GM13977 (cell line): Measurements from ENCODE around the gene ISCU.

Experiments
- DNase-seq: peaks from one replicate; pipeline ENCODE4 v3.0.0; 2012; ENCODE audit warnings: low spot score
- in situ Hi-C: fragments of 300-500 bp; cut with MboI; formaldehyde crosslinking; loops from one replicate; pipeline ENCODE4 v1.12.0; 2022; ENCODE audit warnings: low sequenced_read_pairs, low pct_unique_long_range_greater_than_20kb, mixed read lengths, inconsistent platforms; ENCODE audit not compliant: unreplicated experiment
- TF ChIP-seq, protein P1 (sequence below): IDR thresholded peaks from 2 replicates; pipeline ENCODE4 v1.5.1; 2012; ENCODE audit warnings: mild to moderate bottlenecking, control low read depth; ENCODE audit not compliant: insufficient read depth; ENCODE audit errors: extremely low read depth, missing control alignments

The ISCU gene

DNA sequence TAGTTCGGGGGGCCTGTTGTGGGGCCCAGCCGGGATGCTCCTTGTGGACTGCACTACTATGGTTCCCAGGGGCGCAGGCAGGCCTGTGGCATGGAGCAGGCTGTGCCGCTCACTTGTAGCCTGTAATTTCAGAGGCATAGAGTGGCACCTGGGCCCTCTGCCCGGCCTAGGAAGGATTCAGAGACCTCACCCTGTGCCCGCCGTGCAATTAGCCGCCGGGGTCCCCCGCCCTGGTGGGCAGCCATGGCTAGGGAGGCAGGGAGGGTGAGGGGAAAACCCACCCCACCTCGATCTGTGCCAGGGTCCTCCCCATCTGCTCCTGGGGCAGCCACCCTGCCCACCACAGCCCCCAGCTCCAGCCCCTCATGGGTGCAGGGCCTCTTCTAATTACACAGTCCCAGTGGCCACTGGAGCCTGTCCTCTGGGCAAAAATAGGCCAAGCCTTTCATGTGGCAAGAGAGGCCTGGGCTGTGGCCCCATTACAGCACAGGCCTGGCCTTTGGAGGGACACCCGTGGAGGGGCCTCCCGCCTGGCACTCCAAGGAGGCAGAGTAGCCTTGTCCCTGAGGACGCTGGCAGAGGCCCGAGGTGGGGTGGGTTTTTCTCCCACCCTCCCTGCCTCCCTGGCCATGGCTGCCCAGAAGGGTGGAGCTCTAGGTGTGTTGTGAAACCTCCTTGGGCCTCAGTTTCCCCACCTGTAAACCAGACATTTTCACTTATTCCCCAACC lies 40.7 kb downstream of the ISCU start:
- DNase-seq: no peak
- TF ChIP-seq, protein P1, sequence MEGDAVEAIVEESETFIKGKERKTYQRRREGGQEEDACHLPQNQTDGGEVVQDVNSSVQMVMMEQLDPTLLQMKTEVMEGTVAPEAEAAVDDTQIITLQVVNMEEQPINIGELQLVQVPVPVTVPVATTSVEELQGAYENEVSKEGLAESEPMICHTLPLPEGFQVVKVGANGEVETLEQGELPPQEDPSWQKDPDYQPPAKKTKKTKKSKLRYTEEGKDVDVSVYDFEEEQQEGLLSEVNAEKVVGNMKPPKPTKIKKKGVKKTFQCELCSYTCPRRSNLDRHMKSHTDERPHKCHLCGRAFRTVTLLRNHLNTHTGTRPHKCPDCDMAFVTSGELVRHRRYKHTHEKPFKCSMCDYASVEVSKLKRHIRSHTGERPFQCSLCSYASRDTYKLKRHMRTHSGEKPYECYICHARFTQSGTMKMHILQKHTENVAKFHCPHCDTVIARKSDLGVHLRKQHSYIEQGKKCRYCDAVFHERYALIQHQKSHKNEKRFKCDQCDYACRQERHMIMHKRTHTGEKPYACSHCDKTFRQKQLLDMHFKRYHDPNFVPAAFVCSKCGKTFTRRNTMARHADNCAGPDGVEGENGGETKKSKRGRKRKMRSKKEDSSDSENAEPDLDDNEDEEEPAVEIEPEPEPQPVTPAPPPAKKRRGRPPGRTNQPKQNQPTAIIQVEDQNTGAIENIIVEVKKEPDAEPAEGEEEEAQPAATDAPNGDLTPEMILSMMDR: no peak
- in situ Hi-C loops: no loop called here

DNA sequence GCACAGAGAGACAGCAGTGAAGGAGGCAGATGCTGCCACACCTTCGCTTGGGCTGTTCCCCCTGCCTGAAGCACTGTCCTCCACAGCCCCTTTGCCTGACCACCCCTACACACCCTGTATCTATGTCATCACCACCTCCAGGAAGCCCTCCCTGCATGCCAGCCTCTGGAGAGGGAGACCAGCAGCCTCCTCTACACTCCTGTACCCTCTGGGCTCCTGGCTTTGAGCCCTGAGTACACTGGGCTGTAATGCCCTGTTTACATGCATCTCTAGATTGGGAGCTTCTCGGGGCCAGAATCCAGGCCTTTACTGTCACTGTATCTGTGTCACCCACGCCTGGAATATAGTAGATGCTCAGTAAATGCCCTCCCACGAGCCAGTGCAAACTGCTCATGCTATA lies 41.3 kb downstream of the ISCU start:
- DNase-seq: no peak
- in situ Hi-C loops: no loop called here
- TF ChIP-seq, protein P1: no peak

DNA sequence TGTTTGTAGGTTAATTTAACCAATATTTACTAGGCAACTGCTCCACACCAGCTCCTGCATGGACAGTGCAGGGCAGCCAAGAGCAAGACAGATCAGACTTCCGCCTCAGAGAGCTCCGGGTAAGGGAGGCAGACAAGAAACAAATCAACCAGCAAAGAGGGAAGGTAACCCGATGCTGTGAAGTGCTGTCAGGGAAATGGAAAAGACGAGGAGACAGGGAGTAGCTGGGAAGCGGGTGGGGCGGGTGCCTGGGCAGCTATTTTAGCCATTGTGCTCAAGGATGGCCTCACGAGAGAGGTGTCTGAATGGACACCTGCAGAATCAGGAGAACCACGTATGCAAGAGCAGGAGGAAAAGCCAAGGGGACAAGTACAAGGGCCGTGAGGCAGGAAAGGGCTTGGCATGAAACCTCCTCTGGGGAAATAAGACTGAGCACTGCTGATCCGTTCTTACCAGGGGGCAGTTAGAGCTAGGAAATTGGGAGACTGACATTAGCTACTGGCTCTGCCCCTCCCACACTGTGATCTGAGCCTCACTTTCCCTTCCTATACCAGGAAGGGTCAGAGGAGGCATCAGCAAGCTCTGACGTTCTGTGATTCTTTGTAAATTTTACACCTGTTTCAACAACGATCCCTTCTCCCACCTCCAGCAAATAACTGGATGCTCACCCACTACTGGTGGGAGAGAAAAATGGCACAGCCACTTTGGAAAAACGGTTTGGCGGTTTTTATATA lies 42.0 kb downstream of the ISCU start:
- no peak for DNase-seq
- TF ChIP-seq, protein P1: no peak
- in situ Hi-C loops: no loop called here

DNA sequence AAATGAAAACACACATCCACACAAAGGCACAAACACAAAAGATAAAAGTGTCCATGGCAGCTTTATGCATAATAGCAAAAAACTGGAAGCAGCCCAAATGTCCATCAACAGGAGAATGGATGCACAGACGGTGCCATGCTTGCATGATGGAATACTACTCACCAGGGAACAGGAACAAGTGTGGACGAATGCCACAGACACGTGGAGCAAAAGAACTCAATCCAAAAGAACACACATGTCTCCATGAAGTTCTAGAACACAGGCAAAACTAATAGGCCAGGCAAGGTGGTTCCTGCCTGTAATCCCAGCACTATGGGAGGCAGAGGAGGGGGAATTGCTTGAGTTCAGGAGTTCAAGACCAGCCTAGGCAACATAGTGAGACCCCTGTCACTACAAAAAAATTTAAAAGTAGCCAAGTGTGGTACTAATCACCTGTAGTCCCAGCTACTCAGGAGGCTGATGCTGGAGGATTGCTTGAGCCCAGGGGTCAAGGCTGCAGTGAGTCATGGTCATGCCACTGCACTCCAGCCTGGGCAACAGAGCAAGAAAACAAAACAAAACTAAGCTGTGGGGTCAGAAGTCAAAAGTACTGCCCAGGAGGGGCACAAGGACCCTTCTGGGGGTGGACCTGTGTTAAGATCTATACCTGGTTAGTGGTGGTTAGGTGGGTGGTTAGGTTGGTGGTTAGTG lies 42.7 kb downstream of the ISCU start:
- TF ChIP-seq, protein P1: no peak
- in situ Hi-C loops: no loop called here
- DNase-seq: no peak

DNA sequence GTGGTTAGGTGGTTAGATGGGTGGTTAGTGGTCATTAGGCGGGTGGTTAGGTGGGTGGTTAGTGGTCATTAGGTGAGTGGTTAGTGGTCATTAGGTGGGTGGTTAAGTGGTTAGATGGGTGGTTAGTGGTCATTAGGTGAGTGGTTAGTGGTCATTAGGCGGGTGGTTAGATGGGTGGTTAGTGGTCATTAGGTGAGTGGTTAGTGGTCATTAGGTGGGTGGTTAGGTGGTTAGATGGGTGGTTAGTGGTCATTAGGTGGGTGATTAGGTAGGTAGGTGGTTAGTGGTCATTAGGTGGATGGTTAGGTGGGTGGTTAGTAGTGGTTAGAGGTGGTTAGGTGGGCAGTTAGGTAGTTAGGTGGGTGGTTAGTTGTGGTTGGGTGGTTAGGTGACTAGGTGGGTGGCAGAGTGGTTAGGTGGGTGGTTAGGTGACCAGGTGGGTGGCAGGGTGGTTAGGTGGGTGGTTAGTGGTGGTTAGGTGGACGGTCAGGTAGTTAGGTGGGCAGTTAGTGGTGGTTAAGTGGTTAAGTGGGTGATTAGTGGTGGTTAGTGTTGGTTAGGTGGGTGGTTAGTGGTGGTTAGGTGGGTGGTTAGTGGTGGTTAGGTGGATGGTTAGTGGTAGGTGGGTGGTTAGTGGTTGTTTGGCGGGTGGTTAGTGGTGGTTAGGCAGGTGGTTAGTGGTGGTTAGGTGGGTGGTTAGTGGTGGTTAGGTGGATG lies 43.5 kb downstream of the ISCU start:
- TF ChIP-seq, protein P1: no peak
- in situ Hi-C loops: no loop called here
- DNase-seq: no peak

DNA sequence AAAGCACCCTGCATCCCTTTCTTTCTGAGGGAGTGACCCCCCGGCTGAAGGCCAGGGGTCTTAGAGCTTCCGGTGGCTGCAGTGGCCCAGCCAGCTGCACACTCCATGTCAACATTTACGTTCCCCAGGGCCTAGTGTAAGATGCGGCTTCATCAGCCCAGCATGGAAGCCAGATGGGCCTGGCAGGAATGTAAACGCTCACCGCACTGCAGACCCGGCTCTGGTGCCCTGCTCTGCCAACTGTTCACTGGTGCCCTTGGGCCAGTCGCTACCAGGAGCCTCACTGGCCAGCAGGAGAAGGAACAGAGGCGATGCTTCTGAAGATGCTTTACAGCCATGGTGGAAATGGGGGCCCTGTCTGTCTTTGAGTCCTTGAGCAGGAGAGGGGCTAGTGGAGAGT lies 44.1 kb downstream of the ISCU start:
- TF ChIP-seq, protein P1: no peak
- in situ Hi-C loops: no loop called here

More for the DNA sequence above, 44.1 kb downstream of the ISCU start:
- no peak for DNase-seq
